Erythroblast (primary cell): ENCODE results near the gene HCFC2.

Source experiments
- GATA1 ChIP-seq: IDR thresholded peaks from 2 replicates; pipeline ENCODE4 v1.6.1; 2011; ENCODE audit warnings: low read depth, mild to moderate bottlenecking, control low read depth, low read length, moderate library complexity
- POLR2A ChIP-seq: IDR thresholded peaks from 2 replicates; pipeline ENCODE4 v1.6.1; 2011; ENCODE audit warnings: mild to moderate bottlenecking, low read length

GRCh38 chr12:104083769-104084475 is 19.6 kb downstream of the HCFC2 start:
- TF ChIP-seq POLR2A (no peak), GATA1 (no peak)
